Dermis blood vessel endothelial cell (primary cell): ENCODE data around the gene WDR54. TPM values are rescaled to one million over a fixed set of nuclear protein-coding genes. Genes with fewer than 3 reads are reported as not detected.
"Not testable (repeated sequence)": the region's sequence is repeated elsewhere in the genome, so short reads cannot be mapped to it uniquely, and the experiment has no call there.

Source experiments
- DNase-seq: peaks from one replicate; pipeline ENCODE4 v3.0.0; 2010
- total RNA-seq: library from RNA; depleted of rRNA; stranded (reverse); fragments of >200 nt; gene quantifications from 2 replicates; pipeline ENCODE4 v1.2.3, GENCODE V29; 2014

The WDR54 gene
- total RNA-seq, 1 donor from 2014 or later = 23.3 TPM

- no peak for DNase-seq
Measured at GRCh38 chr2:74429487-74430451, 8.2 kb downstream of the WDR54 start.

GRCh38 chr2:74430502-74430901, 9.0 kb downstream of the WDR54 start:
- DNase-seq = no peak

GRCh38 chr2:74436111-74436805, 14.7 kb downstream of the WDR54 start:
- no peak for DNase-seq

GRCh38 chr2:74436848-74437695, 15.5 kb downstream of the WDR54 start:
- DNase-seq = no peak

GRCh38 chr2:74438248-74438647, 16.7 kb downstream of the WDR54 start:
- DNase-seq = no peak

- no peak for DNase-seq
Measured at GRCh38 chr2:74439373-74439772, 17.8 kb downstream of the WDR54 start.

GRCh38 chr2:74439803-74440377, 18.4 kb downstream of the WDR54 start:
- DNase-seq = no peak

- peak; percentile 67 for DNase-seq
Measured at GRCh38 chr2:74440378-74441169, 19.0 kb downstream of the WDR54 start.

- no peak for DNase-seq
Measured at GRCh38 chr2:74441170-74441689, 19.7 kb downstream of the WDR54 start.

GRCh38 chr2:74441690-74442482, 20.4 kb downstream of the WDR54 start, which contains the start of gene RTKN:
Gene RTKN (minus strand): TSS chr2:74441937. CDS start chr2:74441816, 121 bp downstream.
- DNase-seq = no peak

GRCh38 chr2:74442483-74443297, 21.2 kb downstream of the WDR54 start:
- DNase-seq = not testable (repeated sequence)

- DNase-seq = no peak
Measured at GRCh38 chr2:74444498-74445318, 23.2 kb downstream of the WDR54 start.

- no peak for DNase-seq
Measured at GRCh38 chr2:74447230-74447999, 25.9 kb downstream of the WDR54 start.

- DNase-seq = no peak
Measured at GRCh38 chr2:74448771-74449170, 27.2 kb downstream of the WDR54 start.

- DNase-seq = no peak
Measured at GRCh38 chr2:74450570-74451190, 29.1 kb downstream of the WDR54 start.

GRCh38 chr2:74454654-74455511, 33.4 kb downstream of the WDR54 start, which contains the start of gene INO80B:
Gene INO80B (plus strand): TSS chr2:74455087. CDS start chr2:74455117, 30 bp downstream.
- peak; percentile 99 for DNase-seq
